NOMO-1 (cell line): ENCODE measurements around the gene PKP3.
"Not testable (repeated sequence)": the region's sequence is repeated elsewhere in the genome, so short reads cannot be mapped to it uniquely, and the experiment has no call there.

Source experiments
- DNase-seq, 2 experiments: peaks; one replicate each; lab custom pipeline; 2025; ENCODE audit not compliant: unreplicated experiment in 2 of 2; lab: John Stamatoyannopoulos, UW

PKP3 gene

DNA sequence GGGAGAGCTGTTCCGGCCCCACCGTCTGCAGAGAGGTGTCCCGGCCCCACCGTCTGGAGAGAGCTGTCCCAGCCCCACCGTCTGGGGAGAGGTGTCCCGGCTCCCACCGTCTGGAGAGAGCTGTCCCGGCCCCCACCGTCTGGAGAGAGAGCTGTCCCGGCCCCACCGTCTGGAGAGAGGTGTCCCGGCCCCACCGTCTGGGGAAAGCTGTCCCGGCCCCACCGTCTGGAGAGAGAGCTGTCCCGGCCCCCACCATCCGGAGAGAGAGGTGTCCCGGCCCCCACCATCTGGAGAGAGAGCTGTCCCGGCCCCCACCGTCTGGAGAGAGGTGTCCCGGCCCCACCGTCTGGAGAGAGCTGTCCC, 30.6 kb upstream of the PKP3 start:
- not testable (repeated sequence) for DNase-seq

DNA sequence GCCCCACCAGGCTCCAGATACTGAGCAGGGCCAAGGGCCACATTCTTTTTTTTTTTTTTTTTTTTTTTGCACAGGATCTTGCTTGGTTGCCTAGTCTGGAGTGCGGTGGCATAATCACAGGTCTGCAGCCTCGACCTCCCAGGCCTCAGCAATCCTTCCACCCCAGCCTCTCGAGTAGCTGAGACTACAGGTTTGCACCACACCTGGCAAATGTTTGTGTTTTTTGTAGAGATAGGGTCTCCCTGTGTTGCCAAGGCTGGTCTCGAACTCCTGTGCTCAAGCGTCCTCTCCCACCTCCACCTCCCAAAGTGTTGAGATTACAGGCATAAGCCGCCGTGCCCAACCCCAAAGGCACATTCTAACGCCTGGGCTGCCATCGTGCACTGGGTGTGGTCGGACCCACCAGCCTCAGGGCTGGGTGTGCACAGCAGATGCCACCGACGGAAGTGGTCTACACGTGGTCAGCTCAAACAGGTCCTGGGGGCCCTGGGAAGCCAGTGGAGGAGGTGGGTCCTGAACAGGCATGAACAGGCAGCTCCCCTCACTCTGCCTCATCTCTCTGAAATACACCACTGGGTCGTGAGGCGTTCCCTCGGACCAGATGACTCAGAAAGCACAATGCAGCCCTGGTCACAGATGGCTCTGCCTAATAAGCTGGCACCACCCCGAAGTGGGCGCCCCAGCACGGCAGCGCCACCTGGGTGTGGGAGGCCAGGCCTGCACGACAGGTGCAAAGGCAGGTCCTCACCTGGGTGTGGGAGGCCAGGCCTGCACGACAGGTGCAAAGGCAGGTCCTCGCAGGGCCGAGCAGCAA, 29.9 kb upstream of the PKP3 start:
- DNase-seq: no peak

DNA sequence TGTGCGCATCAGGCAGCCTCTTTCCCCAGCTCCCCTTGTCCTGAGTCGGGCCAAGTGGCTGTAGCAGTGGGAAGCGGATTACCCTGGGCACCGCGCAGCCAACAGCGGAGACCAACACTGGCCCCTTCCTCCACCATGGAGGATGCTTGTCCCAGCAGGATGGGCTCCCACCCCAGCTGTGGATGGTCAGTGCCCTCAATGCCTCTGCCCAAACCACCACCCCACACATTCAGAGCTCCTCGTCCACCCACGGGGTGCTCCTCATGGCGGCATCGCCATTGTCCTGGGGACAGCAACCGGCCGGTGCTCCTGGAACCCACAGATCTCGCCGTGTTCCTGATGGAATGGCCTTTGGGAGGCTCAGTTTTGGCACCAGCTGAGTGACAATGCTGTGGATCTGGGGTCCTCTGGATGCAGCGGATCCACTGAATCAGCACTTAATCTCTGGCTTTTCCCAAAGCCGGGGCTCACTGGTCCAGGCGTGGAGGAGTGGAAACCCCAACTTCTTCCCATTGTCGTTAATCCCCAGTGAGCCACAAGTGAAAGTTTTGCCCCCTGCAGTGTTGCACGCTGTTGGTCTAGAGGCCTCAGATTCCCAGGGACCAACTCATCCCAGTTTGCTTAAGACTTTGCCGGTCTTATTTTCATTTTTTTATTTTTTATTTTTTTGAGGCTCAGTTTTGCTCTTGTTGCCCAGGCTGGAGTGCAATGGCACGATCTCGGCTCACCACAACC, 28.9 kb upstream of the PKP3 start:
- no peak for DNase-seq

- no peak for DNase-seq
Measured at GRCh38 chr11:365831-366230, 28.2 kb upstream of the PKP3 start.

DNA sequence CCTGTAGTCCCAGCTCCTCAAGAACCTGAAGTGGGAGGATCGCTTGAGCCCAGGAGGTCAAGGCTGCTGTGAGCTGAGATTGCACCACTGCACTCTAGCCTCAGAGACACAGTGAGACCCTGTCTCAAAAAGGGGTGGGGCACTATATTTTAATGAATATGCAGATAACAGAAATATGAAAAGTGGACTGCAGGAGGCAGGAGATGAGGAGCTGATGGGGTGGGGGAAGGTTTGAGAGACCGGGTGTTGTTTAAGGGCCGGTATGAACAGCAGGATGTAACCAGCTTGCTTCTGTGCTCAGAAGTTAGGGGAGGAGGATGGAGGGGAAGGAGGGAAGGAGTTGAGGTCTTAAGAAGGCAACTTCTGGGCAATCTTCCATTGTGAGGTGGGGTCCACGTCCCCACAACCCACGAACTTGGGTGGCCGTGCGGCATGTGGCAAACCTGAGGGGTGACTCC, 26.0 kb upstream of the PKP3 start:
- DNase-seq: no peak

DNA sequence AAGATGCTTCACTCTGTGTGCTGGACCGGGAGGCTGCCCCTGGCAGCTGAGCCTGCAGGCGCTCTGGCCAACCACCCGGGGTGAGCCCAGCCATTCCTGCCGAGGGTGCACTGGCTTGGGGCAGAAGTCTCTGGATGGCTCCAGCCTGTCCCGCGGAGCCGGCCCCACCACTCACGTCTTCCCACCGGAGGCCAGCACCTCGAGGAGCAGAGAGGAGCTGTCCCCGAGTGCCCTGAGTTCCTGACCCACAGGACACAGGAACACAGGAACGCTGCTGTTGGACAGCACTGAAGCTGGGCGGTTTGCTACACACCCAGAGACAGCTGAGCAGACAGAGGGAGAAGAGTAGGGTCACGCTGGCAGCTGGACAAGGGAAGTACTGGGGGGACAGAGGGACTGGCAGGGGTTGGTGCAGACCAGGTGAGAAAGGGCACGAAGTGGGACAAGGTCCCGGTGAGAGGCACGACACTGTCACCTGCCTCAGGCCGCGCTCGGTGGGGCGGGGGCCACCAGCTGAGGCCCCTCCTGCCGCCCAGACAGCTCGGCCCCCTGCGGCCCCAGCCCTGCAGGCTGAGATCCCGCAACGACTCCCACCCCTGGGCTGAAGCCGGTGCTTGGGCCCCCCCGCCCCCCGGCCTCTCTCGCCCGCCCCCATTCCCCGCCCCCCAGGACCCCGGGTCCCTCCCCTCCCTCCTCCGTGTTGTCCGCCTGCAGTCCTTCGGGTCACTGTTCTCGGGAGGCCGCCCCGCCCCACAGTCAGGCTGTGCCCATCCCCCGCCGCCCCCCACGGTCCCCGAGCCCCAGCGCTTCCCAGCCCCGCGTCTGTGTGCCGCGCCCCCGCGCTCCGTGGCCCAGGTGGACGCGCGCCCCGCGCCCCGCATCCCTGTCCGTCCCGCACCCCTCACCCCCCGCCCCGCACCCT, 25.3 kb upstream of the PKP3 start:
- DNase-seq: no peak

- DNase-seq: no peak
Measured at GRCh38 chr11:369336-370018, 24.5 kb upstream of the PKP3 start, which contains the start of gene B4GALNT4. Gene B4GALNT4 (plus strand): TSS chr11:369499. CDS start chr11:369804, 305 bp downstream.

- DNase-seq: no peak
Measured at GRCh38 chr11:370070-370941, 23.7 kb upstream of the PKP3 start.

GRCh38 chr11:371051-371450, 23.0 kb upstream of the PKP3 start:
- DNase-seq: no peak

- no peak for DNase-seq
Measured at GRCh38 chr11:371716-372590, 22.1 kb upstream of the PKP3 start.

GRCh38 chr11:372809-373715, 20.9 kb upstream of the PKP3 start:
- DNase-seq: no peak

GRCh38 chr11:373716-374551, 20.1 kb upstream of the PKP3 start:
- no peak for DNase-seq

- no peak for DNase-seq
Measured at GRCh38 chr11:375065-376025, 18.7 kb upstream of the PKP3 start.

GRCh38 chr11:376531-377173, 17.4 kb upstream of the PKP3 start:
- DNase-seq: no peak
